AG20443 (cell line): Measurements from ENCODE around the gene TMED4.

Experiments
- DNase-seq: peaks from one replicate; pipeline ENCODE4 v3.0.0; 2012; ENCODE audit warnings: low spot score, mixed read lengths

Gene TMED4

GRCh38 chr7:44581879-44582603, at the start of gene TMED4:
Gene TMED4 (minus strand): TSS chr7:44582231. CDS start chr7:44582206, 25 bp downstream.
- DNase-seq: peak; percentile 100

GRCh38 chr7:44631458-44632115, 49.6 kb upstream of the TMED4 start:
- DNase-seq: no peak

- no peak for DNase-seq
These were observed 48.9 kb upstream of the TMED4 start for GRCh38 chr7:44630792-44631457.

- DNase-seq: no peak
These were observed 47.9 kb upstream of the TMED4 start for GRCh38 chr7:44629829-44630522.

- no peak for DNase-seq
These were observed 44.6 kb upstream of the TMED4 start for GRCh38 chr7:44626620-44627019.

GRCh38 chr7:44625526-44626471, 43.8 kb upstream of the TMED4 start:
- no peak for DNase-seq

- no peak for DNase-seq
These were observed 42.3 kb upstream of the TMED4 start for GRCh38 chr7:44624318-44624717.

- no peak for DNase-seq
These were observed 40.5 kb upstream of the TMED4 start for GRCh38 chr7:44622342-44623151.

- DNase-seq: no peak
These were observed 39.7 kb upstream of the TMED4 start for GRCh38 chr7:44621750-44622103.

- peak; percentile 78 for DNase-seq
These were observed 39.2 kb upstream of the TMED4 start for GRCh38 chr7:44621034-44621749.

- DNase-seq: no peak
These were observed 36.7 kb upstream of the TMED4 start for GRCh38 chr7:44618753-44619152.

GRCh38 chr7:44618045-44618444, 36.0 kb upstream of the TMED4 start:
- no peak for DNase-seq

- peak; percentile 55 for DNase-seq
These were observed 35.3 kb upstream of the TMED4 start for GRCh38 chr7:44617225-44617890.

- DNase-seq: no peak
These were observed 34.5 kb upstream of the TMED4 start for GRCh38 chr7:44616545-44616944.

- DNase-seq: no peak
These were observed 33.8 kb upstream of the TMED4 start for GRCh38 chr7:44615793-44616192.

- DNase-seq: peak; percentile 35
These were observed 33.1 kb upstream of the TMED4 start for GRCh38 chr7:44615149-44615611.

- DNase-seq: no peak
These were observed 27.8 kb upstream of the TMED4 start for GRCh38 chr7:44609829-44610228.

GRCh38 chr7:44608916-44609648, 27.1 kb upstream of the TMED4 start:
- peak; percentile 48 for DNase-seq
